HS-27A (cell line): ENCODE measurements around the gene COX4I1.

Experiments used
- DNase-seq: peaks from one replicate; pipeline ENCODE4 v3.0.0-alpha.2; 2012; ENCODE audit warnings: low read depth, missing footprints

The COX4I1 gene

DNA sequence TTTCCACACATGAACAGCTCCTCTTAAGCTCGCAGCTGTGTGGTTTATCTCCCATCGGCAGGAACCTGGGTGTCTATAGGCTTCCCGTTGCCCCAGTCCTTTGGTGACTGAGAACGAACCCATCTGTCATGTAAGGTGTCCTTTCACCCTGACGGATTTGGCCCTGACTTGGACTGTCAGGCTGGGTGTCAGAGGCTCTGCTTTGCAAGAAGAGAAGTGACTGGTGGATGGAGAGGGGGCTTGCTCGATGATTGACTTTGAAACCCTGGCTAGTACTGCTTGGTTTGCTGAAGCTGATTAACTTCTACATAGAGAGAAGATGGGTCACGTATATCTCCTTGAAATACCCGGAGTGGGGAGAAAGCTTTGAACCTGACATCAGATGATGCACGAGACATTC lies 42.9 kb downstream of the COX4I1 start:
- no peak for DNase-seq

GRCh38 chr16:85842848-85843247 lies 43.4 kb downstream of the COX4I1 start:
- DNase-seq, result no peak

GRCh38 chr16:85843471-85844168 lies 44.1 kb downstream of the COX4I1 start:
- DNase-seq, result no peak

GRCh38 chr16:85844169-85844481 lies 44.6 kb downstream of the COX4I1 start:
- no peak for DNase-seq

- no peak for DNase-seq
Measured at GRCh38 chr16:85844786-85845185, 45.3 kb downstream of the COX4I1 start.

DNA sequence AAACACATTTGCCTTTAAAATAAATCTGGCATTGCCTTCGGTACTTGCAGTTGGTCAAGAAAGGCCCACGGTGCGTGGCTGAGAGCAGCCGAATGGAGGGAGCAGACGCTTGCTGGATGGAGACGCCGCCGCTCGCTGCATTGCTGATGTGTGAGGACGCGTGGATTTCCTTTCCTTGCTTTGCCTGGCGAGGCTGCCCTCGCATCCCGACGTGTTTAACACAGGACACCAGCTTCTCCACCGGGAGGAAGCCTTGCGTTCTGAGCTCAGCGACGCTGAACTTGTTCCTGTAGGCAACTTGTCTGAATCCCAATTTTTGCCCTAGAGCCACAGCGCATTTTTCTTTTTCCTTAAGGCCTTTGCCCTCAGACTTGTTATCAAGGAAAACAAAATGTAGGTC lies 45.8 kb downstream of the COX4I1 start:
- no peak for DNase-seq

DNA sequence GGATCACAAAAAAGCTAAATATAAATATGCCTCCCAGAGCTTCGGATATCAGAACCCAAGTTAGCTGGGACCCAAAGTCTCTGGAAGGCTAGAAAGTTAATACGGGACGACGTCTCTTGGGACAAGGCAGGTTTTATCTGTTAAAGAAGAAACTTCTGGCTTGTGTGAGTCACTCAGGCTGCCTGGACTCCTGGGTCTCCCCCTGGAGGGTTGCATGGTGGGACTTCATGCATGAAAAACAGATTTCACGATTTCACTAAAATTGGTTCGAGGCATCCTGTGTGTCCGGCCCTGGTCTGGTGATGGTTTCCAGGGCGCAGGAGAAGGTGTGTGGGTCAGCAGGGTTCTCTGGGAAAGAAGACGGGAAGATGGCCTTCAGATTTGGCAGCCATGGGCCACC lies 47.0 kb downstream of the COX4I1 start:
- no peak for DNase-seq

- DNase-seq, result no peak
Measured at GRCh38 chr16:85847036-85847435, 47.5 kb downstream of the COX4I1 start.

- DNase-seq, result no peak
Measured at GRCh38 chr16:85847681-85848601, 48.4 kb downstream of the COX4I1 start.

DNA sequence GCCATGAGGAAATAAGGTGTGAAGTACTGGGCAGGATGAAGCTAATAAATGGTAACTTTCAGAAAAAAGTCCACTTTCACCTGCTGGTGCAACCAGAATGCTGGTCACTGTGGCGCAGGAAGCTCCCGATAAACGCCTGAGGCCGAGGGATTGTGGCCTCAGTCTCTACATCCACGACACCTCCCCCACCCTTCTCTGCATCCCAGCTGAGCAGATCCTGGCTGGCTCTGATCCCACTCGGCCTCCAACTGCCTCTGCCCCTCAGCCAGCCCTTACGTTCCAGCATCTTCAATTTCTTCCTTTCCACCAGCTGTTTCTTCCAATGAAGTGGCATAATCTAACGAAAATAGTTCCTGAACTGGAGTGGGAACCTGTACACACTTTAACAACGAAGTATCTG lies 49.5 kb downstream of the COX4I1 start:
- DNase-seq, result no peak

- no peak for DNase-seq
Measured at GRCh38 chr16:85849388-85849787, 49.9 kb downstream of the COX4I1 start.

GRCh38 chr16:85850344-85850880 lies 50.9 kb downstream of the COX4I1 start:
- no peak for DNase-seq

GRCh38 chr16:85851034-85851785 lies 51.7 kb downstream of the COX4I1 start:
- no peak for DNase-seq

GRCh38 chr16:85853547-85854545 lies 54.4 kb downstream of the COX4I1 start:
- no peak for DNase-seq

GRCh38 chr16:85854935-85855334 lies 55.4 kb downstream of the COX4I1 start:
- DNase-seq, result no peak

- no peak for DNase-seq
Measured at GRCh38 chr16:85856079-85856478, 56.6 kb downstream of the COX4I1 start.

GRCh38 chr16:85856585-85856984 lies 57.1 kb downstream of the COX4I1 start:
- DNase-seq, result no peak
